HG02970 (cell line): ENCODE measurements around the gene FAM13A.
"Not testable (repeated sequence)": the region's sequence is repeated elsewhere in the genome, so short reads cannot be mapped to it uniquely, and the experiment has no call there.

Experiments used
- ATAC-seq: cut with Tn5 transposase; IDR thresholded peaks from one replicate; pipeline ENCODE4 v1.9.1; 2021; ENCODE audit warnings: mild to moderate bottlenecking, moderate library complexity, moderate number of reproducible peaks; ENCODE audit not compliant: unreplicated experiment, low FRiP score

Gene FAM13A

DNA sequence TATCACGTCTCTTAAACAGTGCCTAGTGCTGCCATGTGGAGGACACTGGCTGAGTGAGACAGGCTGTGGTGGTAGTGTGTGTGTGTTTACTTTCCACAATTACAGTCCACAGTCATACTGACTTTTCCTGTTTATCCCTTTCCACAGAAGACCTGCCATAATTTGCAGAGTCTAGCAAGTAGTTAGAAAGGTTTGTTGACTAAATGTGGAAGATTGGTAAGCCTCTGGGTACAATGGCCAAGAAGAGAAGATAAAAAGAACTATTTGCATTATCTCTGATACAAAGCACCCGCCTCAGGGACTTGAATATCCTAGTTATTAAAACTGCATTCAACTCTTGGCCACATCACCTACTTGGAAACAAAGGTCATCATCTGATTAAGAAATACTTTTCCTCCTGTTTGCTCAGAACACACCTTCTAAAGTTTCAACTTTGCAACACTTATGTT, 89.1 kb downstream of the FAM13A start:
- no peak for ATAC-seq

DNA sequence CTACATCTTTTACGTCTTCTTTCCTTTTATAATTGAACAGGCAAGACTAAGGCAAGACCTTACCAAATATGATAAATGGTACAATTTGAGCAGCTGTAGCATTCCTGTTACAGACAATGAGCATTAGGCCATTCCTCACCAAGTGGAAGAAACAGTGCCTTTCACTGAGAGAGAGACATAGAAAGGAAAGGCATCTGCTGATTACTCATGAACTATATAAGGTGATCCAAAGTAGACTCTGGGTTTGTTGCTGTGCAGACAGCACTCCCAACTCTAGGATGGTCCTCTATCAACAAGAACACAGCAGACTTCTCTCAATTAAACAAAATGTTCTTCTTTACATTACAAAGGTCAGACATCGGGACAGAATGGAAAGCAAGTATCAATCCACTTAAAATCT, 91.9 kb downstream of the FAM13A start:
- ATAC-seq: no peak

DNA sequence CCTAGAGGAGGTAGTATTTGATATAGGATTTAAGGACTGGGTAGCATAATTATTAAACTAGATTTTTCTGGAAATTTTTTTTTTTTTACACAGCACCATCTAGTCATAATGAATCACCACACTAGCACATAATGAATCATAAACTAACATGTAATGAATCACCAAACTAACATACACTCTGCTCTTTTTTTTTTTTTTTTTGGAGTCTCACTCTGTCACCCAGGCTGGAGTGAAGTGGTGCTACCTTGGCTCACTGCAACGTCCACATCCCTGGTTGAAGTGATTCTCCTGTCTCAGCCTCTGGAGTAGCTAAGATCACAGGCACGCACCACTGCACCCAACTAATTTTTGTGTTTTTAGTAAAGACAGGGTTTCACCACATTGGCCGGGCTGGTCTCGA, 92.5 kb downstream of the FAM13A start:
- ATAC-seq: no peak

DNA sequence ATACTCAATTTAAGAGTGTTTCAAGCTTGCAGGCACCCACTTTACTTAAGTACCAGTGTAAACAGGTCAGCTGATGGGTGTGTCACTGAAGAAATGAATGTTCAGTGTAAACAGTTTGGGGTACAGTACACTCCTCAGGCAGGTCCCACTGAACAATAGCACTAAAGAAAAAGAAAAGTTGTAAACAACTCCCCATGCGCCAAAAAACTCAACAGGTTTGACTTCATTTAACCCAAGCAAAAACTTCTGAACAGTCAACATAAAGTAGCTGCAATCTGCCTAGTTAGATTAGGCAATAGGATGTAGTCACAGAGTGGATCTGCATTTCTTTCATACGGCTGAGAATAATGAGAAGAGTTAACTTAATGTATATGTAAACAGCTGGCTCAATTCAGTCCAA, 93.2 kb downstream of the FAM13A start:
- ATAC-seq: no peak

DNA sequence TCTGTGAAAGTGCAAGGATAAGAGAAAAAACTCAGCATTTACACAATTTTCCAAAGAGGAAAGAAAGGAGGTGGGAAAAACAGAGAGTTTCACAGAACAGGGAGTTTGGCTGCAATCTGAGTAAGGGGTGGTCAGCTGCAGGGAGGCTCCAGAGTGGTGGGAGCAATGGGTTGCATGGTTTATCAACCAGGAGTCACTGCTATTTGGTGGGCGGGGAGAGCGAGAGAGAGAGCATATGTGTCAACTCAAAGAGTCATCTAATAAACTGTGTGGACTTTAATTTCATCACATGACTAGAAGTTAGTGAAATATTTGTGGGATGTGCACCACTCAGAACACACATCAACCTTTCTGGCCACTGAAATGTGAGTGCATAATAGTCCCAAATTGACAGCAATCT, 94.6 kb downstream of the FAM13A start:
- no peak for ATAC-seq

DNA sequence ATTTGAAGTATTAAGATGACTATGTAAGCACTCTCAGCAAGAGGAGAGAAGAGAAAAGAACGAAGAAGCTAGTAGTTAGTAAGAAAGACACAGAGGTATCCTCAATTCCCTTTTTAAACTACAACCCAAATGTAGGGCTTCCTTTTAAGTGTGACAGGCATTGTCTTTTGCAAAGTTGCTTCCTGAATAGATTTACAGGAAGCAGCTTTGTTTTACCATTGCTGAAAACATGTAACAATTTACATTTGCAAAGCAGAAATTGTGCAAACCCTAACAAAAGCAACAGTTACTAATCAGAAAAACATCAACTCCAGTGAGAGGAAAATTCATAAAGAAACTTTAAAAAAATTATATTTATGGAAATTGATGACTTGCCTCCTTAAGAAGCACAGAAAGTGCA, 96.4 kb downstream of the FAM13A start:
- ATAC-seq: no peak

DNA sequence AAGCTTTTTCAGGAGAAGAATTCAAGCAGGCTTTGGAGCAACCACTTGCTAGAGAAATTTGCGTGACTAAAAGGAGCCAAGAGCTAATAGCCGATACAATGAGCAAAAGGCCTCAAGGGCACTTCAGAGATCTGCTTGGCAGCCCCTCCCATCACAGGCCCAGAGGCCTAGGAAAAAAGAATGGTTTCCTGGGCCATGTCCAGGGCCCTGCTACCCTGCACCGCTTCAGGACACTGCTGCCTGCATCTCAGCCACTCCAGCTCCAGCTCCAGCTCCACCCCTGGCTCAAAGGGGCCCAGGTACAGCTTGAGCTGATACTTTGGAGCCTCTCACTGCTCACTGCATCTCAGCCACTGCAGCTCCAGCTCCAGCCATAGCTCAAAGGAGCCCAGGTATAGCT, 98.9 kb downstream of the FAM13A start:
- no peak for ATAC-seq

DNA sequence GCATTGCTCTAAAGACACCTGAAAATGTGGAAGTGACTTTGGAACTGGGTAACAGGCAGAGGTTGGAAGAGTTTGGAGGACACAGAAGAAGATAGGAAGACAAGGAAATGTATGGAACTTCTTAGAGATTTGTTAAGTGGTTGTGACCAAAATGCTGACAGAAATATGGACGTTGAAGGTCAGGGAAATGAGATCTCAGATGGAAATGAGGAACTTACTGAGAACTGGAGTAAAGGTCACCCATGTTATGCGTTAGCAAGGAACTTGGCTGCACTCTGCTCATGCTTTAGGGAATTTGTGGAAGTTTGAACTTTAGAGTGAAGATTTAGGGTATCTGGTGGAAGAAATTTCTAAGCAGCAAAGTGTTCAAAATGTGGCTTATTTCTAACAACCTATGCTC, 99.4 kb downstream of the FAM13A start:
- ATAC-seq: no peak

DNA sequence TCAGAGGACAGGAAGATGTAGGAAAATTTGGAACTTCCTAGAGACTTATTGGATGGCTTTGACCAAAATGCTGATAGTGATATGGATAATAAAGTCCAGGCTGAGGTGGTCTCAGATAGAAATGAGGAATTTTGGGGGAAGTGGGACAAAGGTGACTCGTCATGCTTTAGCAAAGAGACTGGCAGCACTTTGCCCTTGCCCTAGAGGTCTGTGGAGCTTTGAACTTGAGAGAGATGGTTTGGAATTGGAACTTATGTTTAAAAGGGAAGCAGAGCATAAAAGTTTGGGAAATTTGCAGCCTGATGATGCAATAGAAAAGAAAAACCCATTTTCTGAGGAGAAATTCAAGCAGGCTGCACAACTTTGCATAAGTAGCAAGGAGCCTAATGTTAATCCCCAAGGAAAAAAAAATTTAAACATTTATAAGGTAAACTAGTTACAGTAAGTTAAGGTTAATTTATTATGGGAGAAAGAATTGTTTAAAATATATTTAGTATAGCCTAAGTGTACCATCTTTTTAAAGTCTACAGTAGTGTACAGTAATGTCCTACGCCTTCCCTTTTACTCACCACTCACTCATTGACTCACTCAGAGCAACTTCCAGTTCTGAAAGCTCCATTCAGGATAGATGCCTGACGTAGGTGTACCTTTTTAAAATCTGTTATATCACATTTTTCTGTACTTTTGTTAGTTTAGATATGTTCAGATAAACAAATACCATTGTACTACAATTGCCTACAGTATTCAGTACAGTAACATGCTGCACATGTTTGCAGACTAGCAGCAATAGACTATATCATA, 101.2 kb downstream of the FAM13A start:
- ATAC-seq: no peak

DNA sequence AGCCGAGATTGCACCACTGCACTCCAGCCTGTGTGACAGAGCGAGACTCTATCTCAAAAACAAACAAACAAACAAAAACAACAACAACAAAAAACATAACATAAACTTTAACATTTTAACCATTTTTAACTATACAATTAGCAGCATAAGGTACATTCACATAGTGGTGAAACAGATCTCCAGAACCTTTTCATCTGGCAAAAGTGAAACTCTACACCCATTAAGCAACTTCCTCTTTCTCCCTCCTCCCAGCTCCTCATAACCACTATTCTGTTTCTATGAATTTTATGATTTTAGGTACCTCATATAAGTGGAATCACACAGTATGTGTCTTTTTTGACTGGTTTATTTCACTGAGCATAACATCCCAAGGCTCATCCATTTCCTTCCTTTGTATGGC, 103.6 kb downstream of the FAM13A start:
- no peak for ATAC-seq

DNA sequence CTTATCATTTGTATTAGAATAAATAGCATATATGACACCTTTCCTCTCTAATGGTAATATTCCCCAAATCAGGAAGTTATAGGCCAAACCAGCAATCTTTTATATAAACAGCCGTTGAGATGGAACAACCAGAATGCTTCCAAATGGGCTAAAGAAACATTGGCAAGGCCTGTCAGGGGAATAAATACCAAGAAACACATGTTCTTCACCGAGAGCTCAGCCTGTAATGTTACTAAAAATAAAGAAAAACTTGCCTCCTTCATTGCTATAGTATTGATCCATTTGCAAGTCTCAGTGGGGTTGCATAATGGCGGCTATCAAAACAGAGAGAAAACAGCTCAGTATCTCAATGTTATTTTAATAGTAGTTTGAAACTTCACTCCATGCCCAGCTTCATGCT, 104.9 kb downstream of the FAM13A start:
- ATAC-seq: no peak

DNA sequence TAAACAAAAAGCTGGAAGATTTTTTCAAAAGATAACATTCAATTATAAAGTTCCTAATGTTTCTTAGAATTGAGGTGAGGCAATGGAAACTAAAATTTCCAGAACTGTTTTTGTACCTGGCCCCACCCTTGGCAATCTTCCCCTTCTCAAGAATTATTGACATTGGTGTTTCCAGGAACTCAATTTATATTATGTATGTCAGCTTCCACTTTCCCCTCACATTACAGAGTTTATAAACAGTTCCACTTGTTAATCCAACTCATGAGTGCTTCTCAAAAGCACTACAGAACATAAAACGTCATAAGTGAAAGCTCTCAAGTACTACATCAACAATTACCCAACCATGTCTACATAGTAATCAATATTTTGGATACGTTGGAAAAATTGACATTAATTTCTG, 107.4 kb downstream of the FAM13A start:
- no peak for ATAC-seq

DNA sequence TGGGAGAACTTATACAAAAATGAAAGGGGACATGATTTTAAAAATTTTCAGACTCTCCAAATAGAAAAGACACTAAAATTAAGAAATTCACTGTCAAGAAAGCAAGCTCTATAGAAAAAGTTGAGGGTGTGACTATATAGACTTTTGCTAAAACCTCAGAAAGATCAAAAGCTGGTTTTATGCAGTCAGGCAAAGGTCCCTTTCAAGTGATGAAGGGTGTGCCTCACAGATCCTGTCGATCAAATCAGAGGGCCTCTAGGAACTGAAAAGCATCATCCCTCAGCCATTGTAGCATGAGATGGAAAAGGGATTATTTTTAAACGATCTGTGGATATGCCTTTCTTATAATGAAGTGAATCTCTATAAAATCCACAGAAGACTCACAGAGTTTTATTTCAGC, 116.5 kb downstream of the FAM13A start:
- no peak for ATAC-seq

DNA sequence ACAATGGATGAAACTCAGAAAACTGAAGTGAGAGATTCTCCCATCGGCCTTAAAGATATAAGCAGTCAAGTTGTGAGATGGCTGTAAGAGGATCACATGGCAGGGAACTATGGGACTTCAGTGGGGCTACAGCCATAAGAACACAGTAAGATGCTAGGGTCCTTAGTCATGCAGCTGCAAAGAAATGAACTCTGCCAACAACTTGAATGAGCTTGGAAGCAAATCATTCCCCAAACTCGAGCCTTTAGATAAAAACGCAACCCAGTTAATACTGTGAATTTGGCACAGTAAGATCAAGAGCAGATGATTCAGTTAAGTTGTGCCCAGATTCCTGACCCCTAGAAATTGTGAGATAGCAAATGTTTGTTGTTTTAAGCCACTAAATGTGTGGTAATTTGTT, 117.3 kb downstream of the FAM13A start:
- no peak for ATAC-seq

DNA sequence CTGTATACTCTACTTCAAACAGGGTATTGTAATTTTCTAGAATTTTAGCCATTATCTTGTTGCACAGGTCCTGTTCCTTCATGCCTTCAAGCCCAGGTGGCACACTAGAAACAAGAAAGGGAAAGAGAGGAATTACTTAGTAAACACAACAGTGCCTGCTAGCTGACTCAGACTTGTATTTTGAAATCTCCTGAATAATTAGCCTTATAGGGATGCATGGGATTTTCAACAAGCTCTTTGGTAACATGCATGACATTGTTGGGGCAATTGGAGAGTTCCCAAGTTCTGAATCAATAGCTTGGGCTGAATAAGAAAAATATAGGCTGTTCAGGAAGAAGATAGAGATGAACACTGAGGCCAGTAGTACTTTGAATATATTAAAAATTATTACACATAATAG, 118.8 kb downstream of the FAM13A start:
- ATAC-seq: no peak

DNA sequence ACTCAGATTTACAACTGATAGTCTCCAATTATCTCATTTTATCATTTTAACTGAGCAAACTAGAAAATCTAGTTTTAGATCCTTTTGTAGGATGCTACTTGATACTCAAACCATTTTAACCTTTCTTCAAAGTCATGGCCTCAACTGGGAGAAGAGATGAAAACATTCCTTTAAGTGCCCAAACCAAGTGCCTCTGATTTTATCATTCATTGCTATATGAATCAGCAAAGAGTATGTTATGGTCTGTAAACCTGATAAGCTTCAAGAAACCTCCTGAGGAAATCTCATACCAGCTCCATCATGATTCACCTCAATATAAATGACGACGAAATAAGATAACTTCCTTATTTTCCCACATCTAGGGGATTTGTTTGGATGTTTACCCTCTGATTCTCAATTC, 119.9 kb downstream of the FAM13A start:
- no peak for ATAC-seq

DNA sequence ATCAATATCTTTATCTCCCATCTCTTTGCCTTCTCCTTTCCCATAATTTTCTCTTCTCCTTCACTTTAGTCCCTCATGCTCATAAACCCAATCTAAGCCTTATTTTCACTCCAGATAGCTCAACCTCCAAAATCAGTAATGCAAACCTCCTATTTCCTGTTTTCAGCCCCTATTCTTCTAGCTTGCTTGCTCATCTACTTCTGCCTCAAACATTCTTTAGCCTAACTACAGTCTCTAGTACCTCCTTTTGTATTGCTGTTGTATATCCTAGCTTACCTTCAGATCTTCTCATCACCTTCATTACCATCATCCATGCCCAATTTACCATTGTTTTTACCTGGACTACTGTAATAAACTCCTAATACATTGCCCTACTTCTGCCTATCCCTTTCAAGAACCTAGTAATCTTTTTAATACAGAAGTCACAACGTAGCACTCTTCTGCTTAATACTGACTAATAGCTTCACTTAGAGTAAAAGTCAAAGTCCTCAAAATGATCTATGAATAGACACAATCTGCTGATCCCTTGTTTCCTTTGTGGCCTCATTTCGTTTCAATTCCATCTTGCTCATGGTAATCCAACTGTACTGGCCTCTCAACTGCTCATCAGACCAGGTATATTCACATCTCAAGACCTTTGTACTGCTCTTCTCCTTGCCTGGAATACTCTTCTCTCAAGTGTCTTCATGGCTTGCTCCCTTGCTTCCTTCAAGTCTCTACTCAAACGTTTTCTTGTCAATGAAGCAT, 123.4 kb downstream of the FAM13A start:
- no peak for ATAC-seq

DNA sequence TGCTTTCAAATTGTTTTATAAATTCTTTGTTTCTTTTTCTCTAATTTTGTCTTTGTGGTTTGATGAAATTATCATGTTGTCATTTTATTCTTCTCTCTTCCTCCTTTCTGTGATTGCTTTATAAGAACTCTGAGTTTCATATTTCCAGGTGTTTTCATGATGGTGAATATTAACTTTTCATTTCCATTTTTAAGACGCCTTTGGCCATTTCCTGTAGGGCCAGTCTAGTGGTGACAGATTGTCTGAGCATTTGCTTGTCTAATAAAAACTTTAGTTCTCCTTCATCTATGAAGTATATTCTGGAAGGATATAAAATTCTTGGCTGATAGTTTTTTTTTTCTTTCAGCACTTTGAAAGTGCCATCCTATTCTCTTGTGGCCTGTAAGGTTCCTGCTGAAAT, 128.1 kb downstream of the FAM13A start:
- ATAC-seq: no peak

DNA sequence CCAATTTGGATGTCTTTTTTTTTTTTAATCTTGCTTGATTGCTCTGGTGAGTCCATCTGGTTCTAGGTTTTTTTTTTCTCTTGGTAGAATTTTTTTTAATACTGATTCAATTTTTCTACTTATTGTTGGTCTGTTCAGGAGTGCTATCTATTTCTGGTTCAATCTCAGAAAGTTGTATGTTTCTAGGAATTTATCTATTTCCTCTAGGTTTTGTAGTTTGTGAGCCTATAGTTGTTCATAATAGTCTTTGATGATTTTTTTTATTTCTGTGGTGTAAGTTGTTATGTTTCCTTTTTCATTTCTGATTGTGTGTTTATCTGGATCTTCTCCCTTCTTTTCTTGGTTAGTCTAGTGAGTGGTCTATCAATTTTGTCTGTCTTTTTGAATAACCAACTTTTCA, 129.6 kb downstream of the FAM13A start:
- no peak for ATAC-seq

DNA sequence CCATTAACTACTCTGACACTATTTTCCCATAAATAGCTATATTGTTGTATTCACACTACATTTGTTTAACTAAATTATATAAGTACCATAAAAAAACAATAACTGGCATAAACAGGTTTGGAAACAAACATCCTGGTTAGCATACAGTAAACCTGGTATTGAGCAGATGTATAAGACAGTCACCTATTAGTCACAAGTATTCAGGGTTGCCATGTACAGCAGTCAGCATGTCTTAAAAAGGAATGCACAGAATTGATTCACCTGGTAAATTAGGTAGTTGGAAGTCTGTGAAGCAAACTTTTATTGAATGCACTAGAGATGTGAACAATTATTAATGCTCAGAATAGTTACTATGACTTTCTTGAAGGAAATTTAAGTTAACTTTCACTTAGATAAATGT, 137.9 kb downstream of the FAM13A start:
- no peak for ATAC-seq

DNA sequence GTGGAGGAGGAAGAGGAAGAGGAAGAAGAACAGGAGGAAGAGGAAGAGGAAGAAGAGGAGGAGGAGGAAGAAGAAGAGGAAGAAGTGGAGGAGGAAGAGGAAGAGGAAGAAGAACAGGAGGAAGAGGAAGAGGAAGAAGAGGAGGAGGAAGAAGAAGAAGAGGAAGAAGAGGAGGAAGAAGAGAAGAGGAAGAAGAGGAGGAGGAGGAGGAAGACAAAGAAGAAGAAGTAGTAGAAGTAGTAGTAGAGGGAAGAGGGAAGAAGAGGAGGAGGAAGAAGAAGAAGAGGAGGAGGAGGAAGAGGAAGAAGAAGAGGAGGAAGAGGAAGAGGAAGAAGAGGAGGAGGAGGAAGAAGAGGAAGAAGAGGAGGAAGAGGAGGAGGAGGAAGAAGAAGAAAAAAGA, 143.8 kb downstream of the FAM13A start:
- not testable (repeated sequence) for ATAC-seq
